Esophagus (tissue), 2 donors: ENCODE measurements around the gene AMDHD2. TPM values are rescaled to one million over a fixed set of nuclear protein-coding genes. Genes with fewer than 3 reads are reported as not detected.
A peak's percentile ranks its signal among the peaks of the same experiment; 100 is the strongest.

Experiments
- H3K27ac ChIP-seq, 2 donors: one replicate each; pipeline ENCODE4 v1.5.1; 2013; ENCODE audit warnings: low read depth in 2 of 2, mild to moderate bottlenecking in 2 of 2, inconsistent platforms in 1 of 2, low read length in 1 of 2, moderate library complexity in 1 of 2
- H3K27me3 ChIP-seq, 2 donors: one replicate each; pipeline ENCODE4 v1.6.1; 2013; ENCODE audit warnings: low read length in 2 of 2, control low read depth in 1 of 2, mild to moderate bottlenecking in 1 of 2; ENCODE audit not compliant: insufficient read depth in 2 of 2, control insufficient read depth in 1 of 2
- H3K36me3 ChIP-seq, 2 donors: one replicate each; pipeline ENCODE4 v1.6.1; 2013; ENCODE audit warnings: low read length in 1 of 2; ENCODE audit not compliant: control insufficient read depth in 2 of 2, insufficient read depth in 2 of 2
- H3K4me1 ChIP-seq, 2 donors: one replicate each; pipeline ENCODE4 v1.6.1; 2013; ENCODE audit warnings: low read length in 1 of 2; ENCODE audit not compliant: control insufficient read depth in 2 of 2, insufficient read depth in 2 of 2
- H3K4me3 ChIP-seq, 2 donors: one replicate each; pipeline ENCODE4 v1.5.1; 2013; ENCODE audit warnings: low read length in 2 of 2, mild to moderate bottlenecking in 2 of 2, low read depth in 1 of 2, moderate library complexity in 1 of 2
- H3K9me3 ChIP-seq, 2 donors: one replicate each; pipeline ENCODE4 v1.6.1; 2013; ENCODE audit warnings: mild to moderate bottlenecking in 2 of 2, low read depth in 1 of 2, low read length in 1 of 2, moderate library complexity in 1 of 2; ENCODE audit not compliant: control insufficient read depth in 2 of 2, insufficient read depth in 1 of 2
- WGBS, 2 donors: extraction: QIAGEN DNeasy Blood & Tissue Kit; methylation state at CpG; one replicate each; pipeline ENCODE4 v1.1.7; 2013; 5-methylcytosine and 5-hydroxymethylcytosine counted together
- polyA plus RNA-seq, 2 donors: library from polyadenylated mRNA; stranded (reverse); fragments of 200-250 nt; gene quantifications; one replicate each; pipeline ENCODE4 v1.2.3, GENCODE V29; 2013
- donor health status: healthy with polysubstance abuse.
- donor health status: Bipolar disorder and iron deficiency.

AMDHD2 gene
- polyA plus RNA-seq, 2 donors, result 18.8 to 24.1 TPM

DNA sequence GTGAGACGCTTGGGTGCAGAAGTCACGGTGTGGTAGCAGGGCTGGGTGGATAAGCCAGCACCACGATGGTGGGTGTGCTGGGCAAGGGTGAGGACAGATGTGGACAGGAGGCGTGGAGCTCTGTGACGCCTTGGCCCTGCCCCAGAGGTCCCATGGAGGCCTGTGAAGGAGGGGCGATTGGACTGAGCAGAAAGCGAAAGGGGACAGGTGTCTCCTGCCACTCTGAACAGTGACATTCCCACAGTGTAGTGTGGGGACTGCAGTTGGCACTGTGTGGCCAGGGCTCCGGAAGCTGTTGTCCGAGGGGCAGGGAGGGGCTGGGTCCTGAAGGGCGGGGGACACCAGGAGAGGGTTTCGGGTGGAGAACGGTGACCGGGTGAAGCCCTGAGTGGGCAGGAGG lies 37.9 kb upstream of the AMDHD2 start:
- 76% methylated on average over 13 of the region's 13 CpGs for WGBS, 2 donors
- H3K9me3 ChIP-seq, result no peaks in the 10 kb centered on the region
- no peaks in the 10 kb centered on the region for H3K27me3 ChIP-seq
- peaks cover 0 to 8% of the 10 kb centered on the region in 2 donors for H3K4me1 ChIP-seq
- H3K4me3 ChIP-seq, result no peak overlapping the region
- H3K36me3 ChIP-seq, result no peaks in the 10 kb centered on the region
- peak overlapping the region in 1 of 2 donors; percentile 29 for H3K27ac ChIP-seq

DNA sequence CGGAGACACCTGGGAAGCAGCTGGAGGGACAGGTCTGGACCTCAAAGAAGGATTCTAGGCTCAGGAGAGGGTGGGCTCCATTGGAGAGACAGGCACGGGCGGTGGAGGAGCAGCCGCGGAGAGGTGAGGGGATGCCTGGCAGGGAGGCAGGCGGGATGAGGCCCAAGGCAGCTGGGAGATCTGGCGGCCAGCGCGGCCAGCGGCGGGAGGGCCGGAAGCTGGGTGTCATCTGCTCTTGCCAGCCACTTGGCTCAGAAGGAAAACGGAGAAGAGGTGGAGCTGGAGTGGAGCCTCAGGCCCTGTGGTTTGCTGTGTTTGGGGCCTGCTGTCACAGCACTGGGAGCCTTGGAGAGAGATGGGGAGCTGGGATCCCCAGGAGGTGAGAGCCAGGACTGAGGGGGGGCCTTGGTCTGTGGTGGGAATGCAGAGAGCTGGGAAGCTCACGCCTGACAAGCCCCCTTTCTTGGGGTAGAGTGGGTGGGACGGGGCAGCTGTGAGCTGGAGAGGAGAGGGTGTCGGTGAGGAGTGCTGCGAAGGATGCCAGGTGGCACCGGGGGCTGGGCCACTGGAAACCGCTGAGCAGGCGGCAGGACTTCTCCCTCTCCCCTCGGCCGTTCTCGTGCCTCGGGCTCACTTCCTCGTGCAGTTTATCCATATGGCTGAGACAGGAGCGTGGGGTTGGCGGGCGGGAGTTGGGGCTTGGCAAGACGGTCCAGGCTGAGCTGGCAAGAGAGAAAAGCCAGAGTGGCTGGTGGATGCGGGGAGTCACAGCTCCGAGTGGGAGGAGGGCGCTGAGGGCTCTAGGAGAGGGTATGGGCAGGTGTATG lies 37.2 kb upstream of the AMDHD2 start:
- no peaks in the 10 kb centered on the region for H3K9me3 ChIP-seq
- H3K36me3 ChIP-seq, result no peaks in the 10 kb centered on the region
- no peaks in the 10 kb centered on the region for H3K27me3 ChIP-seq
- peak overlapping the region in 1 of 2 donors; percentile 14 for H3K4me3 ChIP-seq
- 55 to 59% methylated on average over 31 to 32 of the region's 32 CpGs for WGBS, 2 donors
- peaks cover 0 to 8% of the 10 kb centered on the region in 2 donors for H3K4me1 ChIP-seq
- H3K27ac ChIP-seq, result peak overlapping the region; percentile 54 to 59

DNA sequence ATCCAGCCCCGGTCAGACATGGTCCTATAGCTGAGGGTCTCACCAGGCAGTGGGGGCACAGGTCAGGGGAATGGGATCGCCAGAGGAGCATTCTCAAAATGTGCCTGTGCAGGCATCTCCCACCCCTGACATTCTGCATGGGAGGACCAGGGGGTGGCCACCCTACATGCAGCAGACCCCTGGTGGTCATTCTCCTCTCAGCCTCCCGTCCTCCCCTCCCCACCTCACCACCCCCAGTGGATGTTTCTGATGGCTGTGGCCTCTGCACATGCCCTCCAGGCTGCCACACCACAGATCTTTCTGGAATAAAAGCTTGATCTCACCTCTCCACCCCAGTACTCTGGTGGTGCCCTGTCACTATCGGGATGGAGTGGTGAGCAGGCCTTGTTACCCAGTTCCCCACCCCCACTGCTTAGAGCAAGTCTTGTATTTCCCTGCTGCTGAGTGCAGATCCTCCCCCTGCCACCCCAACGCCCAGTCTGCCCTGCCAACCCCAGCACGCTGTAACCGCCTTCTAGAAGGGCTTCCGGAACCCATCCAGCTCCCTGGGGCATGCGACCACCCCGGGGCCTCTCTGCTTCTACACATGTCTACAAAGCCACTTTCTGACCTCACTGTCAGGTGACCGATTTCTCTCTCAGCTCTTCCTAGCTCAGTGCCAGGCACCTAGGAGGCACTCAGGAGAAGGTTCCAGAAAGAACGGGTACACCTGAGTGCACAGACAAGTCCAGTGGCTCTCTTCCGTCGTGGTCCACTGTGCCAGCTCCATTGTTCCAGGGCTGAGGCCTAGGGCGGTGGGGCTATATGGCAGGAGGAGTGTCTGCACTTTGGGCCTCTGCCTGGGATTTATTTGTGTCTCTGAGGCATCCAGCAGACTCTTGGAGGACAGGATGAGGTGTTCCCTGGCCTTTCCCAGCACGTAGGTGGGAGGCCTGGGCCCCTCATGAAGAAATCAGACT lies 36.0 kb upstream of the AMDHD2 start:
- Histone ChIP-seq H3K4me1 (peaks cover 0 to 8% of the 10 kb centered on the region in 2 donors), H3K4me3 (no peak overlapping the region), H3K9me3 (no peaks in the 10 kb centered on the region), H3K27me3 (no peaks in the 10 kb centered on the region), H3K27ac (no peak overlapping the region), H3K36me3 (no peaks in the 10 kb centered on the region)
- 84 to 88% methylated on average over 16 of the region's 16 CpGs for WGBS, 2 donors

DNA sequence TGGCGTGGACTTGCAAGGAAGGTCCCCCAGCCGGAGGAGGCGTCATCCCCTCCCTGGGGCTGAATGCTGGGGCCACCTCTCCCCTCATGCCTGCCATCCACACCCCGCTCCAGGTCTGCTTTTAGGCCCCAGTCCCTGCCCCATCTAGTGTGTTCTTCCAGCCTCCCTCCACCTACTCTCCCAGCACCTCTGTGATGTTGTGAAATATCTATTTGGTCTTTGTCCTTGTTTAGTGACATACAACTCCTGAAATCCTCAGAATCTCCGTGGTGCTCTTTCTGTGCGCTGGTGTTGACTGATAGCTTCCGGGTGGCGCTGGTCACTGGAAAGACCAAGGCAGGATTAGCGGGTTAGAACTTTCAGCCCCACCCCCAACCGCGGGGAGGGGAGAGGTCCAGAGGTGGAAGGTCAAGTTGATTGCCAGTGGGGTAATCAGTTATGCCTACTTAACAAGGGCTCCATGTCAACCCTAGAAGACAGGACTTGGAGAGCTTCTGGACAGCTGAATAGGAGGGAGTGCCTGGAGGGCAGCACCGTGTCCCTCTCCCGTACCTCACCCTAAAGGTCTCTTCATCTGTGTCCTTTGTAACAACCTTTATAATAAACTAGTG lies 35.2 kb upstream of the AMDHD2 start:
- no peaks in the 10 kb centered on the region for H3K9me3 ChIP-seq
- H3K36me3 ChIP-seq, result no peaks in the 10 kb centered on the region
- 84 to 85% methylated on average over 13 of the region's 13 CpGs for WGBS, 2 donors
- H3K4me1 ChIP-seq, result peaks cover 0 to 8% of the 10 kb centered on the region in 2 donors
- no peak overlapping the region for H3K27ac ChIP-seq
- no peak overlapping the region for H3K4me3 ChIP-seq
- H3K27me3 ChIP-seq, result no peaks in the 10 kb centered on the region

DNA sequence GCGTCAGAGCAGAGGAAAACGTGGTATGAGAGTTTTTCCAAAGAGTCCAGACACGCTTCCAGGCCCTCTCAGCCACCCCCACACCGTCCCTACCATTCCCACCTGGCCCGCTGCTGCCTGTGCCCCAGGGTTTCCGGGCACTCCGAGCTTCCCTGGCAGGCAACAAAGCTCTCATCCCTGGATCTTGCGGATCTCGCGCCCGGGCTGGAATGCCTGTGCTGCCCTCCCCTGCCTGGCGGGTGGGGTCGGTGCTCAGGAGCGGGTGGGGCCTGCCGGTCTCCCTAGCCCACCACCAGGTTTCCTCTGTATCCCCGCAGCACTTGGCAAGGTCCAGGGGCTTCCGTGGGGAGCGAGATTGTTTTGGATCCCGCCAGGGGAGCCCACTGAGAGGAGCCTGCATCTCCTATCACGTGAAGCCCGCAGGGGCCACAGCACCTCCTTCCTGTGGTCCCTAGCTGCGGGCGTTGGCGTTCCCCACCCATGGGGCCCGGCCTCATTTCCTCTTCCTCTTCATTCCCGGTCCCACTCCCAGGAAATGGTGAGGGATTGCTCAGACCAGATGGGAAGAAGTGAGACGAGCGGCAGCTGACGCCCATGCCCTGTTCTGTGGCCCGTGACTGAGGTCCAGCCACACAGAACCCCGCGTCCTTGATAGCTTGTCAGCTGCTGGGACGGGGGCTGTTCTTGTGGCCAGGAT lies 34.2 kb upstream of the AMDHD2 start:
- Histone ChIP-seq H3K4me1 (peaks cover 0 to 5% of the 10 kb centered on the region in 2 donors), H3K27me3 (no peaks in the 10 kb centered on the region), H3K27ac (no peak overlapping the region), H3K4me3 (no peak overlapping the region), H3K36me3 (no peaks in the 10 kb centered on the region), H3K9me3 (no peaks in the 10 kb centered on the region)
- 65 to 77% methylated on average over 33 of the region's 33 CpGs for WGBS, 2 donors

DNA sequence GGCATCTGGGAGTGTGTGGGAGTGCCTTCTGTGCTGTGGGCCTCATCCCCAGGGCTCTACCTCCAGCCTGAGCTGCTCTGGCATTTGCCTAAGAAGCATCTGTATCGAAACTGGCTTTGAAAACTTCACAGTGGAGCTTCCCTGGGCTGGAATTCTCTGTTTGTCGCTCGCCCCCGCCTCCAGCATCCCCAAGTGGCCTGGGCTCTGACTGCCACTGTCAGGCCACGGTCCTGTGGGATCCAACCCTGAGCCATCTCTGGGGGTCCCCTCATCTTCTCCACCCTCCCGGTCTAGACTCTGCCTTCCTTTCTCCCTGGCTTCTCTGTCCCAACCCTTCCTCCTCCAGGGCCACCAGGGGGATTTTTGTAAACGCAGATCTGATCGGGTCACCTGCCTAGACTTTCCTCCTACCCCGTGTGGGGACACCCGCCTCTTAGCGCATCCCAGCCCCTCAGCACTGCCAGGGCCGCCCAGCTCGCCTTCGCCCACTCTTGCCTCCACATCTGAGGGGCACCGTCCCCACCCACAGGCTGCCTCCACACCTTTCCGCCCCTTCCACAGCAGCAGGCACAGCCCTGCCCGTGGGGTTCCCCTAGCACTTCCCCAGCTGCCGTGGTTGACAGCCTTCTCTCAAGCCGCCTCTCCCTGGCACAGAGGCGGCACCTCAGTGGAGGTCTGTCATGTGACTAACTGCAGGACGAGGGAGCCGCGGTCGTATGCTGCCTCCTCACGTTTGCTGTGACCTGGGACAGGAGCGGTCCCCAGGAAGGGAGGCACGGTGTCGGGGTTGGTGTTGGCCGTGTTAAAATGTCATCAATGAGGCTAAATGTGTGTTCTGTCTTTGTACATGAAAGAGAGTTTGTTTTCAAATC lies 33.3 kb upstream of the AMDHD2 start:
- no peaks in the 10 kb centered on the region for H3K9me3 ChIP-seq
- WGBS, 2 donors, result 52 to 54% methylated on average over 29 of the region's 29 CpGs
- peaks cover 0 to 5% of the 10 kb centered on the region in 2 donors for H3K4me1 ChIP-seq
- H3K4me3 ChIP-seq, result no peak overlapping the region
- no peaks in the 10 kb centered on the region for H3K36me3 ChIP-seq
- no peak overlapping the region for H3K27ac ChIP-seq
- H3K27me3 ChIP-seq, result no peaks in the 10 kb centered on the region

DNA sequence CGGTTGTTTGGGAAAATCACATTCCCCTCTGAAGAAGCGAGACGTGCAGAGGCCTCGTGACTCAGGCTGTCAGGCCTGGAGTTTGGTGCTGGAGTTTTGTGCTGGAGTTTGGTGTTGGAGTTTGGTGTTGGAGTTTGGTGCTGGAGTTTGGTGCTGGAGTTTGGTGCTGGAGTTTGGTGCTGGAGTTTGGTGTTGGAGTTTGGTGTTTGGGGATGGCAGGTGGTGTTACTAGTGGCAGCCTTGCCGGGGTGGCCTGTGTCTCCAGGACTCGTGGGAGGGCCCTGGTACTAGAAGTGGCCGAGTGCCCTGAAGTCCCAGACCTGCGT lies 32.7 kb upstream of the AMDHD2 start:
- Histone ChIP-seq H3K27ac (no peak overlapping the region), H3K27me3 (no peaks in the 10 kb centered on the region), H3K4me3 (no peak overlapping the region), H3K4me1 (peaks cover 0 to 5% of the 10 kb centered on the region in 2 donors), H3K36me3 (no peaks in the 10 kb centered on the region), H3K9me3 (no peaks in the 10 kb centered on the region)
- 63 to 65% methylated on average over 8 of the region's 8 CpGs for WGBS, 2 donors

DNA sequence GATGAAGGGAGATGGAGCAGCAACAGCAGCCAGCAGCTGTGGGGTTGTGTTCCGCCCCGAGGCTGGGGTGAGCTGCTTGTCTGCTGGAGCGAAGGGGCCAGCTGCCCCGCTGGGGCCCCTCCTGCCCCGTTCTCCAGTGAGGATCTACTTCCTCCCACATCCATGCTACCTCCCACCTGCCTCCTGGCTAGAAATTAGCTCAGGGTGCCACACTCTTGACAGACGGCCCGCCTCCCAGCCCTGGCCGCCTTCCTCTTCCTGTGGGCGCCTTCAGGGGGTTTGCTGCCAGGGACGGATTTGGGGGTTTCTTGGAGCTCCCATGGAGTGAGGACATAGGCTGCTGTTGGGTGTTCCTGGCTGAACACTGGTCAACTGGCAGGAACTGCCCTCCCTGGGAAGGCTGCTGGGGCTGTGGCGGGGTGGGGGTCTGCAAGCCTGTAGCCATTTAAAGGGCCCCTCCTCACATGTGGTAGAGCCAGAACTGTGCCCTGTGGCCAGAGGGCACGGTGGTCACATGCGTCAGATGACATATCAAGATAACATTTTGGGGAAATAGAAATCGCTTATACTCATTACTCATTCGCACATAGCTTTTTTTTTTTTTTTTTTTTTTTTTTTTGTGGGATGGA lies 32.2 kb upstream of the AMDHD2 start:
- Histone ChIP-seq H3K36me3 (no peaks in the 10 kb centered on the region), H3K4me1 (peaks cover 0 to 5% of the 10 kb centered on the region in 2 donors), H3K27me3 (no peaks in the 10 kb centered on the region), H3K9me3 (no peaks in the 10 kb centered on the region), H3K4me3 (no peak overlapping the region), H3K27ac (no peak overlapping the region)
- WGBS, 2 donors, result 79 to 81% methylated on average over 15 of the region's 15 CpGs
